A673 (cell line): ENCODE results near the gene SF3B5.

ENCODE experiments used
- EZH2 ChIP-seq: fragments of 200-600 bp; sonication (generic); IDR thresholded peaks from 2 replicates; pipeline ENCODE4 v1.6.1; 2017; ENCODE audit warnings: borderline replicate concordance, low read depth, mild to moderate bottlenecking, mixed read lengths, antibody characterized with exemption, low read length; ENCODE audit not compliant: poor library complexity, severe bottlenecking
- TF ChIP-seq, protein P1 (sequence below): fragments of 300-800, 200-600 bp; sonication (generic); conservative IDR thresholded peaks from 2 replicates; pipeline ENCODE4 v1.5.1; 2017; ENCODE audit warnings: low read depth, mild to moderate bottlenecking, antibody characterized with exemption, low read length, moderate library complexity, mixed read lengths

DNA sequence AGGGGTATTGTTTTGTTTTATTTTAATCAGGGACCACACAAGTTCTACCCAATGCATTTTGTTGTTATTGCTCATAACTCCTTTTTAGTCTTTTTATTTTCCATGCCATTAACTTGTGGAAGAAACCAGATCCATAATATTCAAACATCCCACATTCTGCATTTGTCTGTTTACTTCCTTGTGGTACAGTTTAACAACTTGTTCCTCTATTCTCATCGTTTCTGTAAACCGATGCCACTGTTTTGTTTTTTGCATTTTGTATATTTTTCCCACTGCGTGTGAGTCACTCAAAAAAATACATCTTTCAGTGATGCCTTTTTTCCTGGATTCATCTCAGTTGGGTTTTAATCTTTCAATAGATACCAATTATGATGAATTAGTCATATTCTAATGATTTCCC is 22.3 kb downstream of the SF3B5 start:
- TF ChIP-seq, protein P1, sequence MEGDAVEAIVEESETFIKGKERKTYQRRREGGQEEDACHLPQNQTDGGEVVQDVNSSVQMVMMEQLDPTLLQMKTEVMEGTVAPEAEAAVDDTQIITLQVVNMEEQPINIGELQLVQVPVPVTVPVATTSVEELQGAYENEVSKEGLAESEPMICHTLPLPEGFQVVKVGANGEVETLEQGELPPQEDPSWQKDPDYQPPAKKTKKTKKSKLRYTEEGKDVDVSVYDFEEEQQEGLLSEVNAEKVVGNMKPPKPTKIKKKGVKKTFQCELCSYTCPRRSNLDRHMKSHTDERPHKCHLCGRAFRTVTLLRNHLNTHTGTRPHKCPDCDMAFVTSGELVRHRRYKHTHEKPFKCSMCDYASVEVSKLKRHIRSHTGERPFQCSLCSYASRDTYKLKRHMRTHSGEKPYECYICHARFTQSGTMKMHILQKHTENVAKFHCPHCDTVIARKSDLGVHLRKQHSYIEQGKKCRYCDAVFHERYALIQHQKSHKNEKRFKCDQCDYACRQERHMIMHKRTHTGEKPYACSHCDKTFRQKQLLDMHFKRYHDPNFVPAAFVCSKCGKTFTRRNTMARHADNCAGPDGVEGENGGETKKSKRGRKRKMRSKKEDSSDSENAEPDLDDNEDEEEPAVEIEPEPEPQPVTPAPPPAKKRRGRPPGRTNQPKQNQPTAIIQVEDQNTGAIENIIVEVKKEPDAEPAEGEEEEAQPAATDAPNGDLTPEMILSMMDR, result no peak
- TF ChIP-seq EZH2, result no peak
